HFF-Myc (cell line): ENCODE measurements around the gene SCUBE1.

ENCODE experiments used
- DNase-seq: peaks from one replicate; pipeline ENCODE4 v3.0.0-alpha.2; 2011; ENCODE audit warnings: low read depth; ENCODE audit errors: extremely low read depth
- H3K4me3 ChIP-seq: replicated peaks from 2 replicates; pipeline ENCODE4 v1.5.1; 2011; ENCODE audit warnings: low read depth, mild to moderate bottlenecking, control low read depth, low read length
- CTCF ChIP-seq: IDR thresholded peaks from 2 replicates; pipeline ENCODE4 v1.5.1; 2012; ENCODE audit warnings: mild to moderate bottlenecking, low read depth, low read length, control low read depth; ENCODE audit errors: missing control alignments

Gene SCUBE1

GRCh38 chr22:43256976-43257545 is 86.1 kb downstream of the SCUBE1 start:
- no peak overlapping the region for H3K4me3 ChIP-seq
- TF ChIP-seq CTCF: no peak

GRCh38 chr22:43256569-43256968 is 86.6 kb downstream of the SCUBE1 start:
- H3K4me3 ChIP-seq: no peak overlapping the region
- DNase-seq: no peak
- no peak for TF ChIP-seq CTCF

More at GRCh38 chr22:43256976-43257545, 86.1 kb downstream of the SCUBE1 start:
- DNase-seq: no peak

GRCh38 chr22:43255299-43255698 is 87.9 kb downstream of the SCUBE1 start:
- no peak for DNase-seq
- no peak overlapping the region for H3K4me3 ChIP-seq
- TF ChIP-seq CTCF: no peak

- no peak for TF ChIP-seq CTCF
- no peak for DNase-seq
- H3K4me3 ChIP-seq: no peak overlapping the region
Observed at GRCh38 chr22:43253839-43254238, 89.3 kb downstream of the SCUBE1 start.

- DNase-seq: no peak
- no peak for TF ChIP-seq CTCF
- no peak overlapping the region for H3K4me3 ChIP-seq
Observed at GRCh38 chr22:43252319-43252718, 90.9 kb downstream of the SCUBE1 start.

GRCh38 chr22:43249789-43250471 is 93.2 kb downstream of the SCUBE1 start:
- TF ChIP-seq CTCF: no peak
- H3K4me3 ChIP-seq: no peak overlapping the region
- DNase-seq: no peak
